Medulla oblongata (tissue), 1 donor: ENCODE measurements around the gene SEC14L1.
A peak's percentile ranks its signal among the peaks of the same experiment; 100 is the strongest.
"Not testable (repeated sequence)": the region's sequence is repeated elsewhere in the genome, so short reads cannot be mapped to it uniquely, and the experiment has no call there.

ENCODE experiments used
- DNase-seq: peaks from one replicate; pipeline ENCODE4 v3.0.0-alpha.2; 2015; ENCODE audit errors: extremely low spot score

SEC14L1 gene

GRCh38 chr17:77237232-77238008 lies 96.7 kb downstream of the SEC14L1 start:
- no peak for DNase-seq

DNA sequence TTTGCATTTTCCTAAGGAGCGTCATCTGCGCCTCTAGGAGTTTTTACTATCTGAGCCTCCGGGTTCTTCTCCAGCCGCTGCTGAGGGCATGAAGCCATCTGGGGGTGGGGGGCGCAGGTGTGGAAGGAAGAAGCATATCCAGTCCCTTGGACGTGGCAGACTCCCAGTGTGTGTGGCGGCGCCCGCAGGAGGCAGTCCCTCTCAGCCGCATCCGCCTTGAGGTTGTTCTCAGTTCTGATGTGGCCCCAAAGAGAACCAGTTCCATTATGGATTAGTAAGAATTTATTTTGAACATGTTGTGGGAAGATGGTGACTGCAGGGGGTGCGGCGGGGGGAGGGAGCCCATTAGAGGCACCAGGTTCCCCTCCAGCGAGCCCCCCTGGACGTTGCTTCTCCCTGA lies 100.2 kb downstream of the SEC14L1 start:
- DNase-seq = no peak

DNA sequence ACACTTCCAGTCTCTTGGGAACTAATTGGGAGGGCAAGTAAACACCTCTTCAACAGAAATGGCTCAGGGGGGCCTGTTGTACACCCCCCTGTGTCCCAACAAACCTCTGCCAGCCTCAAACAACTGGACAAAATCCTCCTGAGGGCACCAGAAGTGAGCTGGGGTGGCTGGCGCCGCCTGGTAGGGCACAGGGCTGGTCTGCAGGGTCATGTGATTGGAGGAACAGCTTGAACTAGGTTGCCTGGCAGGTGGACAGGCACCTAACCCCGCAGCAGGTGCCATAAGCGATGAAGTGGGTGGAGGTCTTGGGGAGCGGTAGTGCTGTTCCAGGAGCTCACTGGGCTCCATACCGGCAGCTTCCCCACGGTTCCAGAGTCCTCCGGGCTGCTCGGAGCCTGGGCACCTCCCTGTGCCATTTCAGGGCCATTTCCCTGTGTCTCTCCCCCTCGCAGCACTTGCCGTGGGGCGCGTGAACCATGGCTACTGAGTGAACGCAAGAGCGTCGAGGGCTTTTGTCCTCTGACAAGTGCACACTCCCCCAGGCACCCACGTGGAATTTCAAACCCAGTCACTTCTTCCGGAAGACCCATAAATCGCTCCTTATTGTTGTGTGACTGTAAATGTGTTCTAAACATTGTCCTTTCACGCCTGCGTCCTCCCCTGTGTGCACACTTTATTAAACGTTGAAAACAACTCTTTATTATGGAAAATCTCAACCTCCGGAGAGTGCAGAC lies 101.5 kb downstream of the SEC14L1 start:
- no peak for DNase-seq

DNA sequence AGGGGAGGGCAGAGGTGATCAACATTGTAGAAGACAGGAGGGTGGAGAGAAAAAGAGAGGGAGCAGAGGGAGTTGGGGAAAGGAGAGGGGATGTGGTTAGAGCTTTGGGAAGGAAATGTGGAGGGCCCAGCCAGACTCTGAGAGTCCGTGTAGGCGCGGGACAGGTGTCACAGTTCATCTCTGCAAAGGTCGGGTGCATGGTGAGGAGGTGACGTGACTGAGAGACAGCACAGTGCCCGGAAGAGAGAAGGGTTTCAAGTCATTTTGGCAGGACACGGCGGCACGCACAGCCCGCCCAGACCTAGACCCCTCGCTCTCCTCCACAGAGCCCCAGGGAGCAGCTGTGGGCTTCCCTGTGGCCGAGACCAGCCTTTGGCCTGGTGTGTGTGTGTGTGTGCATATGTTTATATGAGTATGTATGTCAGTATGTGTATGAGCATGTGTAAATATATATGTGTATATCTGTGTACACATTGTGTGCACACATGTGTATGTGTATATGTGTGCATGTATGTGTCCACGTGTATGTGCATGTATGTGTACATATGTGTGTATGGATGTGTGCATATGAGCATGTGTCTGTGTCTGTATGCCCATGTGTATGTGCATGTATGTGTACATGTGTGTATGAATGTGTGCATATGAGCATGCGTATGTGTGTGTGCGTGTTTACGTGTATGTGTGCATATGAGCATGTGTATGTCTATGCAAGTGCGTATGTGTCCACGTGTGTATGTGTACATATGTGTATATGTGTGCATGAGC lies 104.6 kb downstream of the SEC14L1 start:
- DNase-seq = no peak

DNA sequence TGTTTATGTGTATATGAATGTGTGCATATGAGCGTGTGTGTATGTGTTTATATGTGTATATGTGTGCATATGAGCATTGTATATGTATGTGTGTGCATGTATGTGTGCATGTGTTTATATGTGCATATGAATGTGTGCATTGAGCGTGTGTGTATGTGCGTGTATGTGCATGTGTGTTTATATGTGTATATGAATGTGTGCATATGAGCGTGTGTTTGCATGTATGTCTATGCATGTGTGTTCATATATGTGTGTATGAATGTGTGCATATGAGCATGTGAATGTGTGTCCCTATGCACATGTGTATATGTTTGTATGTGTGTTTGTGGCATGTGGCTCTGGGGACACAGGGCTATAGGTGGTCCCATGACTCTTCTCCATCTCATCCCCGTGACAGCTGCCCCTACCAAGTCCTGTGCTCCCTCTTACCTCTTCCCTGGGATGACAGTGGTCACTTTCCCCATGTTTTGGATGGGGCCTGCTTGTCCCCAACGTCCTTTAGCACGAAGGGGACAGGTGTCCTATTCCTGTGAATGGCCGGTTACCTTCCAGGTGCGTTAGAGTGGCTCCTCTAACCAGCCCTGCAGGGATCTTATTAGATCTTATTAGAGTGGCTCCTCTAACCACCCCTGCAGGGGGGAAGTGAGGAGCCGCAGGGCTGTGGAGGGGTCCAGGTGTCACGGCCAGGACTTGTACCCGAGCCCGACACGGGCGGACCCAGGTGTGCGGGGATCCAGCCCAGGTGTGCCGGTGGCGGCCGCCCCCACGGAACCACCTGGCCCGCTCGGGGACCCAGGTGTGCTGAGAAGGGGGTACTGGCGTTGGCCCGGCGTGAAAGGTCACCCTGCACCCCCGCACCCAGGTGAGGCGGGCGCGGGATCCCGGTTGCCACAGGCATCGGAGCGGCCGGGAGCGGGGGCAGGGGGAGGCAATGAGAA lies 105.6 kb downstream of the SEC14L1 start:
- DNase-seq = no peak

- DNase-seq = peak; percentile 89
Observed at GRCh38 chr17:77247048-77247541, 106.3 kb downstream of the SEC14L1 start.

DNA sequence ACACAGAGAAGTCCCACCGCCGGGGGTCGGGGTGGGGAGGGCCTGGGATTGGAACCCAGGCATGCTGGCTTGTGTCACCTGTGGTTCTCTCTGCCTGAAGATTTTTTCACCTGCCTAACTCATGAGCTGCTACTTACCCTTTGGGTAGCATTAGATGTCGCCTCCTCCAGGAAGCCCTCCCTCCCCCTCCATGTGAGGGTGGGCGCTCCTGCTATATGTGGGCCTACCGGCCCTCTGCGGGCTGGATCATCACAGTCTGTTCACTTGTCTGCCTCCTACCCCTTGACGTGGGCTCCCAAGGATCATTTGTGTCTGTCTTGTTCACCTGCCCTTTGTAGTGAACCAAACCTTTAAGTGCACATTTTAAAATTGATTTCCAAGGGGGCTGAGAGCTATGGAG lies 106.8 kb downstream of the SEC14L1 start:
- DNase-seq = no peak

GRCh38 chr17:77248216-77249114 lies 107.7 kb downstream of the SEC14L1 start:
- no peak for DNase-seq

DNA sequence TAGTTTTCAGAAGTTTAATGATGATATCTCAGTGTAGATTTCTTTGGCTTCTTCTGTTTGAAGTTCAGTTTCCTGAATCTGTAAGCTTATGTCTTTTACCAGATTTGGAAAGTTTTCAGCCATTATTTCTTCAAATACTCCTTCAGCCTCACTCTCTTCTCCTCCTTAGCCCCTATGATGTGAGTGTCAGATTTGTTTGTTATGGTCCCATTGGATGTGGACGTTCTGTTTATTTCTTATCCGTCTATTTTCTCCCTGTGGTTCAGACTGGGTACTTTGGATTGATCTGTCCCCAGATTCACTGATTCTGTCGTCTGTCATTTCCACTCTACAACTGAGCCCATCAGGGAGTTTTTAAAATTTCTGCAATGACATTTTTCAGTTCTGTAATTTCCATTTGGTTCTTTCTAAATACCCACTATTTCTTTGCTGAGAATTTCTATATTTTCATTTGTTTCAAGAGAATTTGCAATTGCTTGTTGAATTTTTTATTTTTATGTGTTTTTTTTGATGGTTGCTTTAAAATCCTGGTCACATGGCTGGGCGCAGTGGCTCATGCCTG lies 110.9 kb downstream of the SEC14L1 start:
- no peak for DNase-seq

DNA sequence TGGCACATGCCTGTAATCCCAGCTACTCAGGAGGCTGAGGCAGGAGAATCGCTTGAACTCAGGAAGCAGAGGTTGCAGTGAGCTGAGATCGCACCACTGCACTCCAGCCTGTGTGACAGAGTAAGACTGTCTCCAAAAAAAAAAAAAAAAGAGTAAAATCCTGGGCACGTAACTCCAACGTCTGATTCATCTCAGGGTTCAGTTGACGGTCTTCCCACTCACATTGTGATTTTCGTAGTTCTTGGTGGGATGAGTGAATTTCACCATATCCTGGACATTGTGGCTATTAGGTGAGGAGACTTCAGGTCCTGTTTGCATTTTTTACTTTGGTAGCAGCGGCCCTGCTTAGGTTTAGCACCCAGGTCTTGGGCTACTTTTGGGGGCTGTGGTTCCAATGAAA lies 111.5 kb downstream of the SEC14L1 start:
- DNase-seq = not testable (repeated sequence)

DNA sequence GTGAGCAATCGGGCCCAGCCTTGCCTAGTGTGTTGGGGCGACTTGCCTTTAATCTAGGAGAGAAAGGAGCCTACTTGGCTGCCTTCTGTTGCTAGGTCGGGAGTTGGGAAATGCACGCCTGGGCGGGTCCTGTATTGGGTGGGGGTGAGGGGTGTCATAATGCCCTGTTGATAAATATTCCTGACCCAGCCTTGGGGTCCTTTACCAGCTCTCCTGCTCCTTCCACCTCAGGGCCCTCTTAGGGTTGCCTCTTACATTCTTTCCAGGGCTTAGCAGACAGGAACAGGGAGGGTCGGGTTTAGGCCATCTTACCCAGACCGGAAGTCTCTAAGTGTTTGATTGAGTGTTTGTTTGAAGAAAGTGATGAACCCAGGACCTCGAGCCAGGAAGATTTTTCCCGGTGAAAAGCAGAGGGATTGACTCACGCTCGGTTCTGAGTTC lies 112.9 kb downstream of the SEC14L1 start:
- no peak for DNase-seq

- peak; percentile 53 for DNase-seq
Observed at GRCh38 chr17:77254951-77255825, 114.4 kb downstream of the SEC14L1 start.

GRCh38 chr17:77255970-77256369 lies 115.2 kb downstream of the SEC14L1 start:
- not testable (repeated sequence) for DNase-seq

DNA sequence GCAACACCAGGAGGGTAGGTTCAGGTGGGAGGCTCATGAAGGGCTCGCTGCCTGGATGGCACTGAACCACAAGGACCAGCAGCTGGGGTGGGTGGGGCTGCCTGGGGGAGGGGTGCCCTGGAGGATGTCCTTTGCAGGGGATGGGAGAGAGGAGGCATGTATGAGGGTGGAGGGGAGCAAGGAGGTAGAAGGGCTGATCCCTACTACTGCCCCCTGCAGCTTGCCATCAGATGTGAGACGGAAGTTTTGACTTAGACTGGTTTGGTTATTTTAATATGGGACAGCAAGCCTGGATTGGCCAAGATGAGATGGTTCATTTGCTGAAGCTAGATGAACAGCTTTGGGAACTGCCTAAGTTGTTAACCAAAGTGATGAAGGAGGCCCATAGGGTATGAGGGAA lies 115.9 kb downstream of the SEC14L1 start:
- no peak for DNase-seq

- no peak for DNase-seq
Observed at GRCh38 chr17:77257169-77257568, 116.4 kb downstream of the SEC14L1 start.

DNA sequence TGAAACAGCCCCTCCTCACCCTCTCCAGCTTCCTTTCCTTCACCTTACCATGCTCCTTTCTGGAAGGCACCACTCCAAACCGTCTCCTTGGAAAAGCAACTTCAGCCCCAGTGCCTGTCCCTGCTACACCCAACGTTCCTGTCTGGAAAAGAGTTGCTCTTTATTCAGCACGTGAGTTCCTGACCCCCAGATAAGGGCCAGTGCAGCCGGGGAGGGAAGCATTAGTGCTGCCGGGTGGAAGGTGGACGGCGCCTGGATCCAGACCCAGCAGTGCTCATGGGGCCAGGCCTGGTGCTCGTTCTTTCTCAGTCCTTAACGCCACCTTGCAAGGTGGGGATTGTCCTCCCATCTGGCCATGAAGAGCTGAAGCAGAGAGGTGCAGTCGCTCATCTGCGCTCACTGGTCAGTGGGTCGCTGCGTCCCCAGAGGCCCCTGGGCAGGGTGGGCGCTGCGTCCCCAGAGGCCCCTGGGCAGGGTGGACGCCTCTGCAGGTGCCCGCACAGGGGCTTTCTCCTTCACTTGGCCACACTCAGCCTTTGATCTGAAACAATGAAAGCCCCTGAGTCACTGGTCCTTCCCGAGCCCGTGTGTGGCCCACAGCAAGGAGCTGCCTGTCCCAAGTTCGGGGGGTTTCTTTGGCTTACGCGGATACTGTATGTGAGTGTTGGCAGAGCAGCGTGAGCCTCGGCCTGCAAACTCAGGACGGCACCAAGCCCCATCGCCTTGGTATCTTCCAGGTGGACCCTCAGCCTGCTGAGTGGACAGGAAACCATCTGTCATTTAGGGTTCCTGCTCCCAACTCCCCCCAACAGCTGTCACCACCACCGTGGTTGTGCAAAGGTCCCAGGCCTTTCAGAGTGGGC lies 117.1 kb downstream of the SEC14L1 start:
- no peak for DNase-seq

DNA sequence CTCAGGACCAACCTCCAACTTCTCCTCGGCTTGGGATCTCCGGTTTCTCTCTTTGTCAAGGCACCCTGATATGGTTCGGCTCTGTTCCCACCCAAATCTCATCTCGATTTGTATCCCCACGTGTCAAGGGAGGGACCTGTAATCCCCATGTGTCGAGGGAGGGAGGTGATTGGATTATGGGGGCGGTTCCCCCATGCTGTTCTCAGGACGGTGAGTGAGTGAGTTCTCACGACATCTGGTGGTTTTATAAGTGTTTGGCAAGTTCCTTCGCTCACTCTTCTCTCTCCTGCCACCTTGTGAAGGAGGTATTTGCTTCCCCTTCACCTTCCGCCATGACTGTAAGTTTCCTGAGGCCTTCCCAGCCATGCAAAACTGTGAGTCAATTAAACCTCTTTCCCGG lies 117.9 kb downstream of the SEC14L1 start:
- no peak for DNase-seq
